Neutrophil (primary cell): ENCODE results near the gene FUT9.

Experiments
- H3K27ac ChIP-seq: fragments of 200-600 bp; sonication (generic); 2 replicates; pipeline ENCODE4 v1.5.1; 2016; ENCODE audit warnings: mild to moderate bottlenecking, moderate library complexity
- H3K27me3 ChIP-seq: fragments of 200-600 bp; sonication (generic); 2 replicates; pipeline ENCODE4 v1.6.0; 2016; ENCODE audit warnings: mild to moderate bottlenecking
- H3K36me3 ChIP-seq: fragments of 200-600 bp; sonication (generic); 2 replicates; pipeline ENCODE4 v1.5.1; 2017
- H3K4me1 ChIP-seq, 2 experiments: fragments of 200-600 bp in 1 of 2; sonication (generic) in 1 of 2; 1 replicate in 1 of 2; 2 replicates in 1 of 2; pipeline versions ENCODE4 v1.5.1 to v1.6.1; 2013 to 2016; ENCODE audit warnings: low read depth in 1 of 2, low read length in 1 of 2, mild to moderate bottlenecking in 1 of 2, moderate library complexity in 1 of 2; ENCODE audit not compliant: control insufficient read depth in 1 of 2, insufficient read depth in 1 of 2
- H3K4me3 ChIP-seq, 2 experiments: fragments of 200-600 bp in 1 of 2; sonication (generic) in 1 of 2; 1 replicate in 1 of 2; 2 replicates in 1 of 2; pipeline ENCODE4 v1.5.1; 2013 to 2016; ENCODE audit warnings: low read depth in 1 of 2, low read length in 1 of 2, mild to moderate bottlenecking in 1 of 2, moderate library complexity in 1 of 2
- H3K9me3 ChIP-seq: fragments of 200-600 bp; sonication (generic); 2 replicates; pipeline ENCODE4 v1.5.1; 2016
- TF ChIP-seq, protein P1 (sequence below): fragments of 200-600 bp; sonication (generic); IDR thresholded peaks from 2 replicates; pipeline ENCODE4 v1.5.1; 2016; ENCODE audit warnings: antibody characterized with exemption

The FUT9 gene

DNA sequence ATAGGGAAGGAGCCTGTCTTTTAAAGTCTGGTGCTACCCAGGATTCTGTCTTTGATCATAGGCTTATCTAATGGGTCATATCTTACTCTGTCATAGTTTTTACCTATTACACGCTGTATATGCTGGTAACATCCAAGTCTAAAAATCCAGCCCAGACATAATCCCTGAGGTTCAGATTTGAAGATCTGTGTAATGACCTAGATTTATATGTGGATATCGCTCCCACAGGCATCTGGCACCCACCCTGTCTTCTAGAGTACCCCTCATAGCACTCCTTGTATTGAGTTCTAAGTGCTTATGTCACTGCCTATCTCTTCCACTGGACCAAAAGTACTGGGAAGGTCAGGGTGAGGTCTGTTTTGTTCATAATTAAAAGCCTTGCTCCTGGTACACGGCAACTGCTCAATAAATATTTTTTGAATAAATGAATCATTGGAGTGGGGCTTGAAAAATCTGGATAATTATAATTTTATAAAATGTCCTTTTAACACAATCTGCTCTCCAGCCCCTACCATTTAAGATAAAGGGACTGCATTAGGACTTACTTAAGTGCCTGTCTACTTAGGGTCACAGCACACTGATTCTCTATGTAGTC, 136.4 kb downstream of the FUT9 start:
- Histone ChIP-seq H3K4me1 (no peaks in the 10 kb centered on the region), H3K36me3 (no peaks in the 10 kb centered on the region), H3K27ac (no peak overlapping the region), H3K4me3 (no peak overlapping the region), H3K9me3 (no peaks in the 10 kb centered on the region), H3K27me3 (no peaks in the 10 kb centered on the region)
- TF ChIP-seq, protein P1, sequence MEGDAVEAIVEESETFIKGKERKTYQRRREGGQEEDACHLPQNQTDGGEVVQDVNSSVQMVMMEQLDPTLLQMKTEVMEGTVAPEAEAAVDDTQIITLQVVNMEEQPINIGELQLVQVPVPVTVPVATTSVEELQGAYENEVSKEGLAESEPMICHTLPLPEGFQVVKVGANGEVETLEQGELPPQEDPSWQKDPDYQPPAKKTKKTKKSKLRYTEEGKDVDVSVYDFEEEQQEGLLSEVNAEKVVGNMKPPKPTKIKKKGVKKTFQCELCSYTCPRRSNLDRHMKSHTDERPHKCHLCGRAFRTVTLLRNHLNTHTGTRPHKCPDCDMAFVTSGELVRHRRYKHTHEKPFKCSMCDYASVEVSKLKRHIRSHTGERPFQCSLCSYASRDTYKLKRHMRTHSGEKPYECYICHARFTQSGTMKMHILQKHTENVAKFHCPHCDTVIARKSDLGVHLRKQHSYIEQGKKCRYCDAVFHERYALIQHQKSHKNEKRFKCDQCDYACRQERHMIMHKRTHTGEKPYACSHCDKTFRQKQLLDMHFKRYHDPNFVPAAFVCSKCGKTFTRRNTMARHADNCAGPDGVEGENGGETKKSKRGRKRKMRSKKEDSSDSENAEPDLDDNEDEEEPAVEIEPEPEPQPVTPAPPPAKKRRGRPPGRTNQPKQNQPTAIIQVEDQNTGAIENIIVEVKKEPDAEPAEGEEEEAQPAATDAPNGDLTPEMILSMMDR, result no peak

DNA sequence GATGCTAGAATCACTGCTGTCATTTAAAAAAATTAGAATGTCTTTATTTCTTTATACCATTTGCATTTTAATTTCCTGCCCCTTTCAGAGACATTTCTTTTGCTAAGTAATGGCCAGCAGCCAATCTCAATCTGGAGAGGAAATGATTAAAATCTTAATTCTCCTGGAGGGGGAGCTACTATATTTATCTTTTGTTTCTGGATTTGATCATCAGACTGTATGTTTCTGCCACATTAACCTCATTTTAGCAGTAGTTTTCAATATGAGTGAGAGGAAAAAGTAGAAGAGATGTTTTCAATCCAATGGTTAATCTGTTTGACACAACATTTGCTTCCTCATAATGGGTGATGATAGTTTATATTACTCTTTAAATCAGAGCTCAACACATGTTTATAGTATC, 138.0 kb downstream of the FUT9 start:
- Histone ChIP-seq H3K27me3 (no peaks in the 10 kb centered on the region), H3K27ac (no peak overlapping the region), H3K4me1 (no peaks in the 10 kb centered on the region), H3K9me3 (no peaks in the 10 kb centered on the region), H3K4me3 (no peak overlapping the region), H3K36me3 (no peaks in the 10 kb centered on the region)
- TF ChIP-seq, protein P1, result no peak

DNA sequence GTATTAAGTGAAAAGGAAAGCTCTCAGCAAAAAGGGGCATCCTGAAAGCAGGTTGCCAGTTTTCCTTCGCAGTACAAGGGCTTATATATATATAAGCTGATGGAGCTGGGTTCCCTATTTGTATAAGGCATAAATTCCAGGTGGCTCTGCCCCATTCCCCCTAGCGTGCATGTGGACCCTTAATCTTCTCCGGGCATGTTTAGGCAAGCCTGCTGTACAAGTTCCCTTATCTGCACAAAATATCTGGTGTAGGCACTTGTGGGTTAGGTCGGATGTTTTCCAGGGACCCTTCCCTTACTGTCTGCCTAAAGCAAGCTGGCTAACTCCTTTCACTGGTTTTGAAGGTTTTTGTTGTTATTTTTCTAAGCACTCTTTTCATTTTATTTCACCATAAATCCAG, 140.7 kb downstream of the FUT9 start:
- Histone ChIP-seq H3K27me3 (no peaks in the 10 kb centered on the region), H3K27ac (no peak overlapping the region), H3K36me3 (no peaks in the 10 kb centered on the region), H3K4me1 (no peaks in the 10 kb centered on the region), H3K4me3 (no peak overlapping the region), H3K9me3 (no peaks in the 10 kb centered on the region)
- TF ChIP-seq, protein P1, result no peak

DNA sequence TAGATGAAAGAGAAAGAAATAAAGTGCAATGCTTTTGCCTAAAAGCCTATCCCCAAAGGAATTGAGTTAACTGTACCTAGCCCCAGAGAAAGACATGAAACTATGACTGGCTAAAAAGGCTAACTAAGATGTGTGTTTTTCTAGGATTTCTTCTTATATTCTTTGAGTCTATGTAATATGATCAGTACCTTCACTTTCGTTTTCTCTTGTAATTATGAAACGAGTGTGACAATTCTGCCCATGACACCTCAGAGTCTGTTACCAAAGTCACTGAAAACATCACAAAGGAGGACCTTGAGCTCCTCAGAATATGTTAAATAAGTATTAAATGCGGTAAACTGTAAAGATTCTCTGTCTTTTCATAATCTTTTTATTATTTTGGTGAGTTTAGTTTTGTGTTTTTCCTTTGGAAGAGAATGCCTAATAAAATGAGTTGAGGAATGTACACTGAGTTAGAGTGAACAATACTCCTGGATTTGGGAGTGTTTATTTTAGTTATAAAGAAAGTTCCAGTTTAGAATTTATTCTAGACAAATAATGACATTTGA, 141.3 kb downstream of the FUT9 start:
- no peak overlapping the region for H3K27ac ChIP-seq
- no peaks in the 10 kb centered on the region for H3K9me3 ChIP-seq
- no peaks in the 10 kb centered on the region for H3K36me3 ChIP-seq
- no peak overlapping the region for H3K4me3 ChIP-seq
- TF ChIP-seq, protein P1, result no peak
- no peaks in the 10 kb centered on the region for H3K4me1 ChIP-seq
- no peaks in the 10 kb centered on the region for H3K27me3 ChIP-seq

DNA sequence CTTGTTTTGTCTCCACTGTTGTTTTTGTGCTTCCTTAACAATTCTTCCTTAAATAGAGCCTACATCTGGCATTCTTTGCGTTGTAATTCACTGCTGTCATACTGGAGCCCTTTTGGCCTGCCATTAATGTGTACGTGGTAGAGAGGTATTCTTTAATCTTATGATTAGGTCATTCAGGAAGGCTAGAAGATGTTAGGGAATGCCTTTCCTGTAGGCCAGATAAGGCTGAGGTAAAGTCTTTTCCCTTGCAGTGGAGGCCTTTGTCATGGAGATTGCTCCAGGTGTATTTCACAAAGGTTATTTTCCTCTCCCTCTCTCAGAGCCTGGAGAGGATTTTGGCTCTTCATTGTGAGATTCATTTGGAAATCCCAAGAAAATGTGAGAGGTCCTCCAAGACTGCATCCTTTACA, 146.9 kb downstream of the FUT9 start:
- Histone ChIP-seq H3K4me1 (no peaks in the 10 kb centered on the region), H3K36me3 (no peaks in the 10 kb centered on the region)
- TF ChIP-seq, protein P1, result no peak

More for the DNA sequence above, 146.9 kb downstream of the FUT9 start:
- H3K4me3 ChIP-seq, result no peak overlapping the region
- H3K9me3 ChIP-seq, result no peaks in the 10 kb centered on the region
- no peak overlapping the region for H3K27ac ChIP-seq
- no peaks in the 10 kb centered on the region for H3K27me3 ChIP-seq
